PFSK-1 (cell line): ENCODE results near the gene CAPZA1.

Source experiments
- POLR2AphosphoS5 ChIP-seq: IDR thresholded peaks from 2 replicates; pipeline ENCODE4 v1.6.1; 2012; ENCODE audit warnings: low read depth, mild to moderate bottlenecking, control low read depth, low read length, moderate library complexity
- TF ChIP-seq, protein P1 (sequence below), 2 experiments: IDR thresholded peaks; 2 replicates each; pipeline versions ENCODE4 v1.6.1 to v1.8.0; 2011 to 2012; ENCODE audit warnings: low read depth in 2 of 2, low read length in 2 of 2, control low read depth in 1 of 2, inconsistent platforms in 1 of 2, mild to moderate bottlenecking in 1 of 2, moderate library complexity in 1 of 2; ENCODE audit not compliant: insufficient read depth in 1 of 2

DNA sequence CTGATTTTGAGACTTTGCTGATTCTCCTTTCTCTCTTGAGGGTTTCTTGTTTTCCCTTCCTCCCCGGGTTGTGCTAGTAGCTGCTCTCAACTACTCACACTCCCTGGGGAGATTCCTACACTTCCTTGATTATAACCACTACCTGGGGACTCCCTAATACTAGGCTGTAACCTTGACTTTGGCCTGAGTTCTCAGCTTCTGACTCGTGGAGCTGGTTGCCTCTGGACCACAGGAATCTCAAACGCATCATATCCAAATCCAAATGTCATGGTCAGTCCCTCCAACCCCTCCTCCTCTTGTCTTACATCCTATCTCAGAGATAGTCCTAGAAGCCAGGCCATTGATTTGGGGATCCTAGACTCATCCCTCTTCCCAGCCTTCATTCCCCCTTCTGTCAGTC lies 66.8 kb downstream of the CAPZA1 start:
- TF ChIP-seq POLR2AphosphoS5 = no peak
- TF ChIP-seq, protein P1, sequence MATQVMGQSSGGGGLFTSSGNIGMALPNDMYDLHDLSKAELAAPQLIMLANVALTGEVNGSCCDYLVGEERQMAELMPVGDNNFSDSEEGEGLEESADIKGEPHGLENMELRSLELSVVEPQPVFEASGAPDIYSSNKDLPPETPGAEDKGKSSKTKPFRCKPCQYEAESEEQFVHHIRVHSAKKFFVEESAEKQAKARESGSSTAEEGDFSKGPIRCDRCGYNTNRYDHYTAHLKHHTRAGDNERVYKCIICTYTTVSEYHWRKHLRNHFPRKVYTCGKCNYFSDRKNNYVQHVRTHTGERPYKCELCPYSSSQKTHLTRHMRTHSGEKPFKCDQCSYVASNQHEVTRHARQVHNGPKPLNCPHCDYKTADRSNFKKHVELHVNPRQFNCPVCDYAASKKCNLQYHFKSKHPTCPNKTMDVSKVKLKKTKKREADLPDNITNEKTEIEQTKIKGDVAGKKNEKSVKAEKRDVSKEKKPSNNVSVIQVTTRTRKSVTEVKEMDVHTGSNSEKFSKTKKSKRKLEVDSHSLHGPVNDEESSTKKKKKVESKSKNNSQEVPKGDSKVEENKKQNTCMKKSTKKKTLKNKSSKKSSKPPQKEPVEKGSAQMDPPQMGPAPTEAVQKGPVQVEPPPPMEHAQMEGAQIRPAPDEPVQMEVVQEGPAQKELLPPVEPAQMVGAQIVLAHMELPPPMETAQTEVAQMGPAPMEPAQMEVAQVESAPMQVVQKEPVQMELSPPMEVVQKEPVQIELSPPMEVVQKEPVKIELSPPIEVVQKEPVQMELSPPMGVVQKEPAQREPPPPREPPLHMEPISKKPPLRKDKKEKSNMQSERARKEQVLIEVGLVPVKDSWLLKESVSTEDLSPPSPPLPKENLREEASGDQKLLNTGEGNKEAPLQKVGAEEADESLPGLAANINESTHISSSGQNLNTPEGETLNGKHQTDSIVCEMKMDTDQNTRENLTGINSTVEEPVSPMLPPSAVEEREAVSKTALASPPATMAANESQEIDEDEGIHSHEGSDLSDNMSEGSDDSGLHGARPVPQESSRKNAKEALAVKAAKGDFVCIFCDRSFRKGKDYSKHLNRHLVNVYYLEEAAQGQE (IDR thresholded peaks at IDR 0.05; ENCODE audit: insufficient read depth in 1 of 2, low read depth in 2 of 2, low read length in 2 of 2) = no peak
